ENCODE data around the gene ADAMTS8. TPM values are rescaled to one million over a fixed set of nuclear protein-coding genes. Genes with fewer than 3 reads are reported as not detected.
A peak's percentile ranks its signal among the peaks of the same experiment; 100 is the strongest.

Gene ADAMTS8
- total and polyA plus RNA-seq, 2 experiments from 2014 or later, result under 0.01 to 0.10 TPM

DNA sequence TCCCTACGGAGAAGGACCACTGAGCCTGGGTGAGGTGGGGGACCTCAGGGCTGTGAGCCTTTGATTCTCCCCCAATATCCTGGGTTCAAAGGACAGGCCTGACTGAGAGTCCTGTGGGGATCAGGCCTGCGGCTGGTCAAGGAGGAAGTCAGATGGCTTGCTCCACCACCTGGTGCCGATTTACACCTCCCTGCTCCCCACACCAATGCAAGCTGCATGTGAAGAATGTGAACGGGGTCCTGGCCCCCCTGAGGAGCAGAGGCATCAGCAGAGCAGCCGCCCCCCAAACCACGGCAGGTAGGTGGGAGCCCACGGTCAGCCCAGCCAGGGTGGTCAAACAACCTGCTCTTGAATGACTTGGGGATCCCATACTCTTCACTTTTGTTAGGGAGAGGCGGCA lies 6.7 kb downstream of the ADAMTS8 start:
- no peaks in the 10 kb centered on the region; the same call in 1 of the 2 replicates for H3K4me1 ChIP-seq (ENCODE audit: insufficient read depth)
- no peak for TF ChIP-seq EZH2phosphoT487 (IDR thresholded peaks at IDR 0.05; ENCODE audit: insufficient read depth, low read depth)
- no peak for TF ChIP-seq EZH2 (IDR thresholded peaks at IDR 0.05; ENCODE audit: insufficient read depth, poor library complexity, severe bottlenecking)
- H2AFZ ChIP-seq, result no peak overlapping the region
- H4K20me1 ChIP-seq (ENCODE audit: insufficient read depth), result no peaks in the 10 kb centered on the region
- in situ Hi-C loops (cut with MboI), result loop anchor here (10.0 kb wide), 1 partner anchor 207 kb away; no protein-coding TSS in a partner anchor
- no peaks in the 10 kb centered on the region for H3K9me2 ChIP-seq (ENCODE audit: insufficient read depth)
- H3K27ac ChIP-seq, result no peak overlapping the region
- H3K9me3 ChIP-seq (ENCODE audit: low read depth), result no peaks in the 10 kb centered on the region
- H3K27me3 ChIP-seq (replicated peaks; ENCODE audit: insufficient read depth), result peaks cover 6% of the 10 kb centered on the region
- H3K4me2 ChIP-seq (ENCODE audit: unreplicated experiment), result no peak overlapping the region
- no peak overlapping the region for H3K9ac ChIP-seq
- 86 to 91% methylated on average over 8 of the region's 8 CpGs for WGBS, 2 experiments (ENCODE audit: low coverage in 1 of 2, low lambda C conversion rate in 2 of 2, missing lambda C conversion rate in 2 of 2)
- DNase-seq, result no peak
- no peaks in the 10 kb centered on the region for H3K36me3 ChIP-seq (ENCODE audit: low read depth)
- H3K4me3 ChIP-seq, result no peak overlapping the region
- H3F3A ChIP-seq (ENCODE audit: insufficient read depth), result no peaks in the 10 kb centered on the region
- no peaks in the 10 kb centered on the region for H3K79me2 ChIP-seq (ENCODE audit: insufficient read depth)

- no peak for DNase-seq
- Histone ChIP-seq H3K9ac (no peak overlapping the region), H3K4me1 (ENCODE audit: insufficient read depth) (no peaks in the 10 kb centered on the region; the same call in 1 of the 2 replicates), H3K36me3 (ENCODE audit: low read depth) (no peaks in the 10 kb centered on the region), H3K27ac (no peak overlapping the region), H3K9me2 (ENCODE audit: insufficient read depth) (no peaks in the 10 kb centered on the region), H2AFZ (no peak overlapping the region), H3K4me3 (no peak overlapping the region), H3K4me2 (ENCODE audit: unreplicated experiment) (no peak overlapping the region), H3K27me3 (replicated peaks; ENCODE audit: insufficient read depth) (peaks cover under 1% of the 10 kb centered on the region; the same call in 1 of the 2 replicates), H4K20me1 (ENCODE audit: insufficient read depth) (no peaks in the 10 kb centered on the region), H3F3A (ENCODE audit: insufficient read depth) (no peaks in the 10 kb centered on the region), H3K79me2 (ENCODE audit: insufficient read depth) (no peaks in the 10 kb centered on the region), H3K9me3 (ENCODE audit: low read depth) (no peaks in the 10 kb centered on the region)
- WGBS, 2 experiments (ENCODE audit: low coverage in 1 of 2, low lambda C conversion rate in 2 of 2, missing lambda C conversion rate in 2 of 2), result 87 to 89% methylated on average over 7 of the region's 7 CpGs
- in situ Hi-C loops (cut with MboI), result loop anchor here (10.0 kb wide), 1 partner anchor 206 kb away; no protein-coding TSS in a partner anchor
- no peak for TF ChIP-seq EZH2 (IDR thresholded peaks at IDR 0.05; ENCODE audit: insufficient read depth, poor library complexity, severe bottlenecking)
- no peak for TF ChIP-seq EZH2phosphoT487 (IDR thresholded peaks at IDR 0.05; ENCODE audit: insufficient read depth, low read depth)
Observed at GRCh38 chr11:130421199-130421585, 7.2 kb downstream of the ADAMTS8 start.

DNA sequence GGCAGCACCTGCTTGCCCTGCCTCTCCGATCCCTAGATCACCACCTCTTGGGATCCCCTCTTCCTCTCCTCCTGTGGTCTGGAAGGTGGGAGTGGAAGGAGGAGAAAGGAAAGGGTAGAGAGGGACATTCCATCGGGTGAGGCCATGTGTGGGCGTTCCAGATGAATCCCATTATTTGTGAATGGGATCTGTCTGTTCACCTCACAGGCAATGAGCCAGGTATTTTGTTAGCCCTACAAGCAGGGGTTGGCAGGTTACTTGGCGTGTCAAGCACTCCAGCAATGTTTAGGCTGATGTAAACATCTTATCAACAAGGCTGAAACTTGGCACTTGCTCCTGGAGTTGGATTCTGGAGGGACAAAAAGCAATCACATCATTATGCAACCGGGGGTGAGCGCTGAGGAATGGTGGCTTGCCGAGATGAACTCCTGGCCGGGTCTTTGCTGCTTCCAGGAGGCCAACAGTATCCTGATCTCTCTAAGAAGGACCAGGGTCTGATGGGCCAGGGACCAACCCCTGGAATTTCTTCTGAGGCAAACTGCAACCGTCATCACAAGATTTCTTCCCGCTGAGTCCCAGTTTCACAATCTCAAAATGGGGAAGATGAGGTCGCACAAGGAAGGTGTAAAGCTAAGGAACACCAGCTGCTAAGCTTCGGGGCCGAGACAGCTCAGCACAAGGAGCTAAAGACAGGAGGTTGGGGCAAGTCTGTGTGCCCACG lies 7.8 kb downstream of the ADAMTS8 start:
- no peaks in the 10 kb centered on the region; the same call in 1 of the 2 replicates for H3K4me1 ChIP-seq (ENCODE audit: insufficient read depth)
- TF ChIP-seq EZH2phosphoT487 (IDR thresholded peaks at IDR 0.05; ENCODE audit: insufficient read depth, low read depth) (no peak), EZH2 (IDR thresholded peaks at IDR 0.05; ENCODE audit: insufficient read depth, poor library complexity, severe bottlenecking) (no peak)
- no peaks in the 10 kb centered on the region for H3K79me2 ChIP-seq (ENCODE audit: insufficient read depth)
- in situ Hi-C loops (cut with MboI), result loop anchor here (10.0 kb wide), 1 partner anchor 206 kb away; no protein-coding TSS in a partner anchor
- no peaks in the 10 kb centered on the region for H3K36me3 ChIP-seq (ENCODE audit: low read depth)
- H3K4me3 ChIP-seq, result no peak overlapping the region
- H3K4me2 ChIP-seq (ENCODE audit: unreplicated experiment), result no peak overlapping the region
- no peaks in the 10 kb centered on the region for H3F3A ChIP-seq (ENCODE audit: insufficient read depth)
- no peaks in the 10 kb centered on the region for H3K9me3 ChIP-seq (ENCODE audit: low read depth)
- no peaks in the 10 kb centered on the region for H4K20me1 ChIP-seq (ENCODE audit: insufficient read depth)
- H3K9ac ChIP-seq, result no peak overlapping the region
- H3K27me3 ChIP-seq (replicated peaks; ENCODE audit: insufficient read depth), result no peaks in the 10 kb centered on the region; the same call in 1 of the 2 replicates
- DNase-seq, result no peak
- H3K27ac ChIP-seq, result no peak overlapping the region
- no peaks in the 10 kb centered on the region for H3K9me2 ChIP-seq (ENCODE audit: insufficient read depth)
- WGBS, 2 experiments (ENCODE audit: low coverage in 1 of 2, low lambda C conversion rate in 2 of 2, missing lambda C conversion rate in 2 of 2), result 82% methylated on average over 14 of the region's 14 CpGs
- no peak overlapping the region for H2AFZ ChIP-seq

GRCh38 chr11:130418756-130419155 lies 9.7 kb downstream of the ADAMTS8 start:
- H3K4me2 ChIP-seq (ENCODE audit: unreplicated experiment), result no peak overlapping the region
- no peaks in the 10 kb centered on the region for H3K36me3 ChIP-seq (ENCODE audit: low read depth)
- in situ Hi-C loops (cut with MboI), result no loop called here
- no peaks in the 10 kb centered on the region for H4K20me1 ChIP-seq (ENCODE audit: insufficient read depth)
- H3K9me2 ChIP-seq (ENCODE audit: insufficient read depth), result no peaks in the 10 kb centered on the region
- no peak overlapping the region for H3K4me3 ChIP-seq
- peak; percentile 42 for DNase-seq
- 72 to 84% methylated on average over 12 of the region's 12 CpGs for WGBS, 2 experiments (ENCODE audit: low coverage in 1 of 2, low lambda C conversion rate in 2 of 2, missing lambda C conversion rate in 2 of 2)
- H3K4me1 ChIP-seq (ENCODE audit: insufficient read depth), result peaks cover 6% of the 10 kb centered on the region
- H3F3A ChIP-seq (ENCODE audit: insufficient read depth), result peaks cover 3% of the 10 kb centered on the region
- no peak overlapping the region for H3K27ac ChIP-seq
- no peaks in the 10 kb centered on the region for H3K27me3 ChIP-seq (replicated peaks; ENCODE audit: insufficient read depth)
- no peak overlapping the region for H2AFZ ChIP-seq
- TF ChIP-seq EZH2phosphoT487 (IDR thresholded peaks at IDR 0.05; ENCODE audit: insufficient read depth, low read depth), result no peak
- TF ChIP-seq EZH2 (IDR thresholded peaks at IDR 0.05; ENCODE audit: insufficient read depth, poor library complexity, severe bottlenecking), result no peak
- no peaks in the 10 kb centered on the region for H3K79me2 ChIP-seq (ENCODE audit: insufficient read depth)
- H3K9ac ChIP-seq, result no peak overlapping the region
- H3K9me3 ChIP-seq (ENCODE audit: low read depth), result no peaks in the 10 kb centered on the region

Data from GM23248 (cell line).